ENCODE data around the gene HLA-DPB1.

Gene HLA-DPB1

DNA sequence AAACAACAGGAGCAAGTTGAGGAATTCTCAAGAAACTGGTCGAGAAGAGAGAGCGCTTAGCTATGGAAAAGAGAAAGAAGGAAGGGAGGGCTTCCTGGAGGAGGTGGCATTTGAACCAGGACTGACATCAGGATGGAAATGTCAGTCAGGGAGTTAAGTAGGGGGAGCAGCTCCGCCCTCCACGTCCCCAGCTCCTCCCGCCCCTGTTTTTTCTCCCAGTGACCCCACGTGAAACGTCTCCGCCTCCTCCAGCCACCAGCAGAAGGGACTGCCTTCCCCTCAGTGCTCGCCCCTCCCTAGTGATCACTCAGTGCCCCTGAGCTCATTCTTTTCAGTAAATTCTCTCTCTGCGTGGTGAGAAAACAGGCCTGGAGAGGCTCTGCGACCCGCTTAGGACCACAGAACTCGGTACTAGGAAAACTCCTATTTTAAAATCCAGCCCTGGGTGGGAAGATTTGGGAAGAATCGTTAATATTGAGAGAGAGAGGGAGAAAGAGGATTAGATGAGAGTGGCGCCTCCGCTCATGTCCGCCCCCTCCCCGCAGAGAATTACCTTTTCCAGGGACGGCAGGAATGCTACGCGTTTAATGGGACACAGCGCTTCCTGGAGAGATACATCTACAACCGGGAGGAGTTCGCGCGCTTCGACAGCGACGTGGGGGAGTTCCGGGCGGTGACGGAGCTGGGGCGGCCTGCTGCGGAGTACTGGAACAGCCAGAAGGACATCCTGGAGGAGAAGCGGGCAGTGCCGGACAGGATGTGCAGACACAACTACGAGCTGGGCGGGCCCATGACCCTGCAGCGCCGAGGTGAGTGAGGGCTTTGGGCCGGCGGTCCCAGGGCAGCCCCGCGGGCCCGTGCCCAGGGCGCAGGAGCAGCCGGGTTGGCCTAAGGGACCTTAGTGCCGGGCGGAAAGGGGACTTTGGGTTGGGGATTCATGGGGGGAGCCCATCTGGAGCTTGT lies 4.6 kb downstream of the HLA-DPB1 start:
- Histone ChIP-seq H3K27me3 (ENCODE audit: insufficient read depth, poor library complexity, severe bottlenecking) (peaks cover 8% of the 10 kb centered on the region), H3K36me3 (ENCODE audit: low read depth) (no peaks in the 10 kb centered on the region), H3K4me1 (ENCODE audit: insufficient read depth, poor library complexity, severe bottlenecking) (no peaks in the 10 kb centered on the region), H3K4me3 (ENCODE audit: severe bottlenecking) (no peak overlapping the region), H3K9me3 (ENCODE audit: severe bottlenecking) (no peaks in the 10 kb centered on the region), H3K27ac (ENCODE audit: poor library complexity, severe bottlenecking) (no peak overlapping the region)
- no peak for ATAC-seq (ENCODE audit: low read depth)
- DNase-seq (ENCODE audit: low spot score): no peak
- TF ChIP-seq CTCF (IDR thresholded peaks at IDR 0.05; ENCODE audit: poor library complexity, severe bottlenecking): no peak

DNA sequence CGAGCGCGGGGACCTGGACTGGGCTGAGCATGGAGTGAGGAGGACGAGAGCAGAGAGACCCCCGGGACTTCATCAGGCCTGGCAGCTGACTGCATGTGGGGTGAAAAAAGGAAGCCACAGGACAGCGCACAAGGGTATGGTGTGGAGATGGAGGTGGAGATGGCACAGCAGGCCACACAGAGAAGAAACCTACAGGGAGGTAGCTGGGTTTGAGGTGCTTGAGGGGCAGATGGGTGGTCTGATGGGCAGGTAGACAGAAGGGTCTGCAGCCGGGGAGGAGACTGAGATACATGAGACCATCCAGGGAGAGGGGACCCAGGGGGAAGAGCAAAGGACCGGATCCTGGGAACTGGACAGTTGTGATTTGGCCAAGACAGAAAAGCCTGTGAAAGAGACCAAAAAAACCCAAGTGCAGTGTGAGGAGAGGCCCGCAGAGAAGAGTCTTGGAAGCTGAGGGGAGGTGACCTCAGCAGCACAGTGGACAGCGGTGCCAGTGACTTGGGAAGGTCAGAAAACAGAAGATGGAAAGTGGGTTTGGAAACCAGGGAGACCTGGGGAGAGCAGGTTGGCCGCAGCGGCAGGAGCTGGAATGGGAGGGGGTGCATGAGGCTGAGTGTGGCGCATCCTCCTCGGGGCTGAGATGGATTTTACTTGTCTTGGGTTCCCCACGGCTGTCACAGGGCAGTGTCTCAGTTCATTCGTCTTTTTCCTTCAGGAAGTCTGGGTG lies 5.5 kb downstream of the HLA-DPB1 start:
- ATAC-seq (ENCODE audit: low read depth): no peak
- no peak overlapping the region for H3K27ac ChIP-seq (ENCODE audit: poor library complexity, severe bottlenecking)
- DNase-seq (ENCODE audit: low spot score): no peak
- H3K9me3 ChIP-seq (ENCODE audit: severe bottlenecking): no peaks in the 10 kb centered on the region
- H3K36me3 ChIP-seq (ENCODE audit: low read depth): no peaks in the 10 kb centered on the region
- no peaks in the 10 kb centered on the region for H3K4me1 ChIP-seq (ENCODE audit: insufficient read depth, poor library complexity, severe bottlenecking)
- H3K4me3 ChIP-seq (ENCODE audit: severe bottlenecking): no peak overlapping the region
- TF ChIP-seq CTCF (IDR thresholded peaks at IDR 0.05; ENCODE audit: poor library complexity, severe bottlenecking): no peak
- peaks cover 10% of the 10 kb centered on the region for H3K27me3 ChIP-seq (ENCODE audit: insufficient read depth, poor library complexity, severe bottlenecking)

DNA sequence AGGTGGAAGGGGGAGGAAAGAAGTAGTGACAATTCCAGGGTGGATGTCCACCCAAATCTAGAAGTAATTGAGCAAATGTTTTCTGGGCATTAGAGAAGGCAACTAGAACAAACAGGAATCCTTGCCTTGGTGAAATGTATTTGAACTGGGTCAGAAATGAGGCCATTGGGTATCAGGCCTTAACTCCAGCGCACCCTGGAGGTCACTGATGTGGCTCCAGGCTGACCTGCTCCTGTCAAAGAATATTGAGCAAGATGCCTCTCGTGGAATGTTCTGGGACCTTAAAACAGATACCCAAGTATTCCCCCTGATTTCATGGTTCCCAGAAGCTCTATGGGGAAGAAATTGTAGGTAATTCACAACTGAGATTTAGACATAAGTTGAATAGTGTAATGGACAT lies 6.9 kb downstream of the HLA-DPB1 start:
- ATAC-seq (ENCODE audit: low read depth) (no peak), DNase-seq (ENCODE audit: low spot score) (no peak)
- no peak for TF ChIP-seq CTCF (IDR thresholded peaks at IDR 0.05; ENCODE audit: poor library complexity, severe bottlenecking)
- Histone ChIP-seq H3K27ac (ENCODE audit: poor library complexity, severe bottlenecking) (no peak overlapping the region), H3K4me3 (ENCODE audit: severe bottlenecking) (no peak overlapping the region), H3K27me3 (ENCODE audit: insufficient read depth, poor library complexity, severe bottlenecking) (peaks cover 15% of the 10 kb centered on the region), H3K4me1 (ENCODE audit: insufficient read depth, poor library complexity, severe bottlenecking) (no peaks in the 10 kb centered on the region), H3K9me3 (ENCODE audit: severe bottlenecking) (no peaks in the 10 kb centered on the region), H3K36me3 (ENCODE audit: low read depth) (no peaks in the 10 kb centered on the region)

- Histone ChIP-seq H3K4me3 (ENCODE audit: severe bottlenecking) (no peak overlapping the region), H3K27ac (ENCODE audit: poor library complexity, severe bottlenecking) (no peak overlapping the region), H3K9me3 (ENCODE audit: severe bottlenecking) (no peaks in the 10 kb centered on the region), H3K36me3 (ENCODE audit: low read depth) (no peaks in the 10 kb centered on the region), H3K27me3 (ENCODE audit: insufficient read depth, poor library complexity, severe bottlenecking) (peaks cover 12% of the 10 kb centered on the region), H3K4me1 (ENCODE audit: insufficient read depth, poor library complexity, severe bottlenecking) (no peaks in the 10 kb centered on the region)
- DNase-seq (ENCODE audit: low spot score): no peak
- no peak for ATAC-seq (ENCODE audit: low read depth)
- no peak for TF ChIP-seq CTCF (IDR thresholded peaks at IDR 0.05; ENCODE audit: poor library complexity, severe bottlenecking)
Measured at GRCh38 chr6:33085627-33086026, 9.8 kb downstream of the HLA-DPB1 start.
